Measurements from ENCODE around the gene ZNF474. TPM values are rescaled to one million over a fixed set of nuclear protein-coding genes. Genes with fewer than 3 reads are reported as not detected.

ZNF474 gene
- total RNA-seq, 1 donor from 2014 or later, result 1.1 TPM

Other genes starting within 250 kb of the ZNF474 start
- 19.8 and 22.3 TPM in 2 replicates for gene SRFBP1, start 167.6 kb upstream of the ZNF474 start, total RNA-seq
- 9.0 and 13.2 TPM in 2 replicates for gene LOX, start 51.3 kb upstream of the ZNF474 start, total RNA-seq
- gene SNCAIP, start 182.7 kb downstream of the ZNF474 start, total RNA-seq, result 3.0 and 3.1 TPM in 2 replicates